A549 (cell line): ENCODE results near the gene CPLX1.

Experiments
- BCL3 ChIP-seq: fragments of >200 bp; sonication (Bioruptor Twin); formaldehyde crosslinking; IDR thresholded peaks from 3 replicates; pipeline ENCODE4 v1.6.1; 2016
- CTCF ChIP-seq: fragments of >200 bp; sonication (Bioruptor Twin); formaldehyde crosslinking; IDR thresholded peaks from 3 replicates; pipeline ENCODE4 v1.5.1; 2016
- EP300 ChIP-seq, 2 experiments: fragments of >200 bp; sonication (Bioruptor Twin); formaldehyde crosslinking; IDR thresholded peaks; 2 replicates in 1 of 2; 3 replicates in 1 of 2; pipeline ENCODE4 v1.6.1; 2016 to 2017
- HMGXB4 ChIP-seq: fragments of 250-450 bp; sonication (Bioruptor Pico); IDR thresholded peaks from 2 replicates; pipeline ENCODE4 v1.5.0; 2021; ENCODE audit warnings: mild to moderate bottlenecking, moderate library complexity, borderline replicate concordance
- JUN ChIP-seq, 2 experiments: fragments of >200 bp; sonication (Bioruptor Twin); formaldehyde crosslinking; IDR thresholded peaks; 2 replicates in 1 of 2; 3 replicates in 1 of 2; pipeline ENCODE4 v1.6.1; 2016 to 2017
- JUNB ChIP-seq: fragments of >200 bp; sonication (Bioruptor Twin); formaldehyde crosslinking; IDR thresholded peaks from 2 replicates; pipeline ENCODE4 v1.6.1; 2016
- MAZ ChIP-seq: fragments of 150-350 bp; IDR thresholded peaks from 2 replicates; pipeline ENCODE4 v1.6.1; 2014; ENCODE audit warnings: antibody characterized with exemption, low read depth, low read length, borderline replicate concordance
- POLR2A ChIP-seq: IDR thresholded peaks from 2 replicates; pipeline ENCODE4 v1.6.1; 2012; ENCODE audit warnings: mild to moderate bottlenecking, low read length
- RCOR1 ChIP-seq: fragments of 150-350 bp; IDR thresholded peaks from 2 replicates; pipeline ENCODE4 v1.6.1; 2014; ENCODE audit warnings: antibody characterized with exemption, low read length, low read depth
- REST ChIP-seq: fragments of 200-600 bp; sonication (generic); IDR thresholded peaks from 2 replicates; pipeline ENCODE4 v1.6.1; 2016; ENCODE audit warnings: antibody characterized with exemption, mild to moderate bottlenecking, moderate library complexity

GRCh38 chr4:844752-845232 is 18.9 kb upstream of the CPLX1 start:
- TF ChIP-seq CTCF (no peak), RCOR1 (no peak), EP300 (IDR thresholded peaks at IDR 0.05) (no peak), JUNB (no peak), POLR2A (no peak), JUN (IDR thresholded peaks at IDR 0.05) (no peak), REST (no peak), MAZ (no peak), HMGXB4 (CRISPR knock-in tag) (no peak), BCL3 (no peak)
